SJSA1 (cell line): Measurements from ENCODE around the gene TMEM167B. TPM values are rescaled to one million over a fixed set of nuclear protein-coding genes. Genes with fewer than 3 reads are reported as not detected.

Experiments
- DNase-seq, 2 experiments: peaks; one replicate each; pipeline ENCODE4 v3.0.0-alpha.2; 2015 to 2020; ENCODE audit warnings: low spot score in 2 of 2, low read depth in 1 of 2
- H3K27ac ChIP-seq: fragments of 250-450 bp; sonication (Bioruptor Pico); 2 replicates; pipeline ENCODE4 v1.5.1; 2020; ENCODE audit warnings: mild to moderate bottlenecking, moderate library complexity
- H3K27me3 ChIP-seq: fragments of 250-450 bp; sonication (Bioruptor Pico); replicated peaks from 2 replicates; pipeline ENCODE4 v1.5.1; 2020; ENCODE audit warnings: mild to moderate bottlenecking, moderate library complexity
- H3K36me3 ChIP-seq: fragments of 250-450 bp; sonication (Bioruptor Pico); 2 replicates; pipeline ENCODE4 v1.5.1; 2020; ENCODE audit warnings: mild to moderate bottlenecking
- H3K4me1 ChIP-seq: fragments of 250-450 bp; sonication (Bioruptor Pico); replicated peaks from 2 replicates; pipeline ENCODE4 v1.6.1; 2021; ENCODE audit warnings: mild to moderate bottlenecking
- H3K4me3 ChIP-seq: fragments of 250-450 bp; sonication (Bioruptor Pico); 2 replicates; pipeline ENCODE4 v1.5.1; 2020; ENCODE audit warnings: mild to moderate bottlenecking
- H3K9me3 ChIP-seq: fragments of 250-450 bp; sonication (Bioruptor Pico); replicated peaks from 2 replicates; pipeline ENCODE4 v1.5.1; 2020; ENCODE audit warnings: mild to moderate bottlenecking
- total RNA-seq: library from RNA; depleted of rRNA; stranded (reverse); fragments of >200 nt; shearing (Covaris generic); gene quantifications from 2 replicates; pipeline ENCODE4 v1.2.3, GENCODE V29; 2014

The TMEM167B gene
- total RNA-seq, 1 experiment from 2014 or later, result 36.3 TPM

GRCh38 chr1:109065137-109065536 is 25.4 kb upstream of the TMEM167B start:
- peak in 1 of 2 experiments; percentile 16 for DNase-seq
- H3K4me3 ChIP-seq, result no peak overlapping the region
- H3K27me3 ChIP-seq, result no peaks in the 10 kb centered on the region
- H3K9me3 ChIP-seq, result no peaks in the 10 kb centered on the region
- H3K27ac ChIP-seq, result no peak overlapping the region
- H3K4me1 ChIP-seq, result no peaks in the 10 kb centered on the region
- H3K36me3 ChIP-seq, result peaks cover 75% of the 10 kb centered on the region

GRCh38 chr1:109067883-109068282 is 22.7 kb upstream of the TMEM167B start:
- DNase-seq, result peak in 1 of 2 experiments; percentile 19
- no peaks in the 10 kb centered on the region for H3K9me3 ChIP-seq
- no peak overlapping the region for H3K4me3 ChIP-seq
- no peaks in the 10 kb centered on the region for H3K4me1 ChIP-seq
- no peaks in the 10 kb centered on the region for H3K27me3 ChIP-seq
- no peak overlapping the region for H3K27ac ChIP-seq
- H3K36me3 ChIP-seq, result peaks cover 84% of the 10 kb centered on the region

- no peak overlapping the region for H3K4me3 ChIP-seq
- H3K9me3 ChIP-seq, result no peaks in the 10 kb centered on the region
- H3K27ac ChIP-seq, result no peak overlapping the region
- H3K36me3 ChIP-seq, result peaks cover 86% of the 10 kb centered on the region
- H3K27me3 ChIP-seq, result no peaks in the 10 kb centered on the region
- no peaks in the 10 kb centered on the region for H3K4me1 ChIP-seq
- DNase-seq, result no peak
Measured at GRCh38 chr1:109069294-109069693, 21.3 kb upstream of the TMEM167B start.

GRCh38 chr1:109075531-109076490 is 14.8 kb upstream of the TMEM167B start, which contains the start of gene TAF13:
Gene TAF13 (minus strand): TSS chr1:109076003. CDS start chr1:109075947, 56 bp downstream.
- Histone ChIP-seq H3K27me3 (no peaks in the 10 kb centered on the region), H3K9me3 (no peaks in the 10 kb centered on the region), H3K27ac (peak within 1 kb of the TSS; percentile 93), H3K4me3 (peak within 1 kb of the TSS; percentile 54), H3K4me1 (peaks cover 7% of the 10 kb centered on the region), H3K36me3 (peaks cover 27% of the 10 kb centered on the region)
- DNase-seq, result peak; percentile 94 to 96

GRCh38 chr1:109078317-109078716 is 12.2 kb upstream of the TMEM167B start:
- no peak for DNase-seq

DNA sequence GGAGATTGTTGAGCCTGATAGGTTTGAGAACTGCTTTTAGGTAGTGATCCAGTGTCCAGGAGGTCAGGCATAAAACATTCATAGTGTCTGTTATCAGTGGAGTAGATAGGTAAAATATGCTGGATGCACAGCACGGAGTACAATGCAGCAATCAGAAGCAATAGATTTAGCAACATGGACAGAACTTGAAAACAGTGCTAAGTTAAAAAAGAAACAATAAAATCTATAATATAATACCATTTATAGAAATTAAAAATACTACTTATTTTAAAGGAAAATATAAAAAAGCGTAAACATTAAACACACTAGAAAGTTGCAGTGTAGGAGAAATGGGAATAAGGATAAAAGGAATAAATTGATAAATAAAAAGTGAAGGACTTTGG is 11.3 kb upstream of the TMEM167B start:
- Histone ChIP-seq H3K27ac (no peak overlapping the region), H3K36me3 (peaks cover 3% of the 10 kb centered on the region; the same call in 1 of the 2 replicates), H3K4me1 (peaks cover 7% of the 10 kb centered on the region), H3K9me3 (no peaks in the 10 kb centered on the region; the same call in 1 of the 2 replicates), H3K27me3 (no peaks in the 10 kb centered on the region), H3K4me3 (no peak overlapping the region)
- DNase-seq, result no peak

More at GRCh38 chr1:109078317-109078716, 12.2 kb upstream of the TMEM167B start:
- Histone ChIP-seq H3K4me1 (peaks cover 7% of the 10 kb centered on the region), H3K9me3 (no peaks in the 10 kb centered on the region), H3K36me3 (peaks cover 12% of the 10 kb centered on the region), H3K27me3 (no peaks in the 10 kb centered on the region), H3K27ac (no peak overlapping the region), H3K4me3 (no peak overlapping the region)

GRCh38 chr1:109080441-109081082 is 10.0 kb upstream of the TMEM167B start:
- Histone ChIP-seq H3K4me3 (no peak overlapping the region), H3K27me3 (no peaks in the 10 kb centered on the region), H3K9me3 (no peaks in the 10 kb centered on the region; the same call in 1 of the 2 replicates), H3K27ac (no peak overlapping the region), H3K4me1 (peaks cover 7% of the 10 kb centered on the region), H3K36me3 (no peaks in the 10 kb centered on the region)
- DNase-seq, result no peak

DNA sequence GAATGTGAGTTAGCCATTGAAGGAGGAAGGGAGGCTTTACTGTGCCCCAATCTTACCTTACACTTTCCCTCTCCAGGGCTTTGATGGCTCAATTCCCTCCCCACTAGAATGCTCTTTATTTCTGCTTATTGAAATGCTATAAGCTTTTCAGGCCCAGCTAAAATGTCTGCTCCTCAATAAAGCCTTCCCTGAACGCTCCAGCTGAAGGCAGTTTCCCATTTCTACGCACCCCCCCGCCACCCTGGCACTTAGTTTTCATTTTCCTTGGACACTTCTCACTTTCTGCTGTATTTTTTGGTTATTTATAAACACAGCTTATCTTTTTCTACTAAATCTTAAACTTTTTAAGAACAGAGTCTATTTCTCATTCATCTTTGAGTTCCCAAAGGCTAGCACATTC is 7.1 kb upstream of the TMEM167B start:
- no peak for DNase-seq
- Histone ChIP-seq H3K4me1 (no peaks in the 10 kb centered on the region), H3K4me3 (no peak overlapping the region), H3K36me3 (no peaks in the 10 kb centered on the region), H3K27ac (no peak overlapping the region), H3K9me3 (no peaks in the 10 kb centered on the region; the same call in 1 of the 2 replicates), H3K27me3 (no peaks in the 10 kb centered on the region)

GRCh38 chr1:109083923-109084322 is 6.6 kb upstream of the TMEM167B start:
- H3K27ac ChIP-seq, result no peak overlapping the region
- H3K27me3 ChIP-seq, result no peaks in the 10 kb centered on the region
- H3K4me3 ChIP-seq, result no peak overlapping the region
- DNase-seq, result no peak
- no peaks in the 10 kb centered on the region for H3K4me1 ChIP-seq
- H3K36me3 ChIP-seq, result no peaks in the 10 kb centered on the region
- no peaks in the 10 kb centered on the region; the same call in 1 of the 2 replicates for H3K9me3 ChIP-seq

- no peaks in the 10 kb centered on the region; the same call in 1 of the 2 replicates for H3K36me3 ChIP-seq
- DNase-seq, result no peak
- no peak overlapping the region for H3K4me3 ChIP-seq
- no peak overlapping the region for H3K27ac ChIP-seq
- 0 out of 2 replicates have a peak, but pooled peaks cover 4% of the 10 kb centered on the region for H3K4me1 ChIP-seq
- H3K9me3 ChIP-seq, result no peaks in the 10 kb centered on the region; the same call in 1 of the 2 replicates
- H3K27me3 ChIP-seq, result no peaks in the 10 kb centered on the region
Measured at GRCh38 chr1:109084563-109085517, 5.7 kb upstream of the TMEM167B start.

DNA sequence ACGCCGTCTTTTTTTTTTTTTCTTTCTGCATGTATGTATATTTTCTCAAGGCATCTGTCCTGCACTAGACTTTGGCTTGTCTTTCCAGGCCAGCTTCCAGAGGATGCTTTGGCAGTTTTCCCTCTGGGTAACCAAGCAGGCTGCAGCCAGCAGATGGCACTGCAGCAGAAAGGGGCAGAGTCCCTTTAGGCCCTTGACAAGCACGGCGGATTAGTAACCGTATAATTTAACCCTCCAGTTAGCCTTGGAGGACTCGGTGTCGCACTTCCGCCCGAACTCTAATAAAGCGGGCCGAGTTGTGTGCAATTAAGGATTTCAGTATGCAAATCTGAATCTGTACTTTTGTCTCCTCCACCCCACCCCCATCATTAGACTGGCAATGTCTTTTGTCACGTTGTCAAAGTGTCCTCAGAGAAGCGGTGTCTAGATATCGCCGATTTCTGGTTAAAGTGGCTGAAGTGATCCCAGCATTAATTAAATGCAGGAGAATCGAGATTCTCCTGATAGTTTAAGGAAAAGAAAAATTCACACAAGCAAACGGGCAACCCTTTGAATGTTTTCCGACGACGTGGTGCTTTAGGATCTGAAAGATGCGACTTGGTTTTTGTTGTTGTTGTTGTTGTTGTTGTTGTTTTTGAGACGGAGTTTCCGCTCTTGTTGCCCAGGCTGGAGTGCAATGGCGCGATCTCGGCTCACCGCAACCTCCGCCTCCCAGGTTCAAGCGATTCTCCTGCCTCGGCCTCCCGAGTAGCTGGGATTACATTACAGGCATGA is 1.1 kb upstream of the TMEM167B start:
- peak; percentile 57 to 70 for DNase-seq
- H3K9me3 ChIP-seq, result no peaks in the 10 kb centered on the region
- no peak overlapping the region for H3K4me3 ChIP-seq
- no peaks in the 10 kb centered on the region for H3K27me3 ChIP-seq
- peaks cover 16% of the 10 kb centered on the region for H3K36me3 ChIP-seq
- no peak overlapping the region for H3K27ac ChIP-seq
- H3K4me1 ChIP-seq, result peaks cover 37% of the 10 kb centered on the region

DNA sequence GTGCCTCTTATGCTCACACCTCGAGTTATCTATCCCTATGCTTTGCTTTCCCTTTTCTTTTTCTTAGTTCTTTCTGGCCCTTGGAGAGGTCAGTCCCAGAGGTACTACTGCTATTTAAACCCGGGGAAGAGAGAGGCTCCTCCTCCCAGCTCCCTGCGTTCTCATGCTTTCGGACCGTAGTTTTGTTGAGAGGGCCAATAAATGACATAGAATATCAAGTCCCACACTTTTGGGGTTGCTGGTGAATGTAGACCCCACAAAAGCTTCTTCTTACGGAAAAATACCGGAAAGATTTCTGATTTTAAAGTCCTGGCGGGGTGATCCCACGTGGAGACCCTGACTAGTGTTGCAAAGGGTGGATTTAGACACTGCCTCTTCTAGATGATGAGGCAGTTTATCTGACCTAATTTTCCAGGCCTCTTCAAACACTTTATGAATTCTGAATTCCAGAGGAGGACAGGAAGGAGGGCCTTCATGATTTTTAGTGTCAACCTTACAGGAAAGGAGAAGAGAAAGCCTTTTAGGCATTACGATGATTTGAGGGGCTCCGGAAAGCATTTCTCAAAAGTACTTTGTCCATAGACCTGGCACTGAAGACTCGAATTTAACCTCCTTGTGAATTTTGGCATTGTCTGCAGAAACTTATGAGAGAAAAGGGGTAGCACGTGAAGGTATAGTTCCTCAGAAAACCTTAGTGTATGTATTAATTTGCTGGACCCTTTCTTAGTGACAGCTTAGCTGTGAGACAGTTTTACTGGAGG is 694 bp downstream of the TMEM167B start:
- Histone ChIP-seq H3K36me3 (peaks cover 35% of the 10 kb centered on the region), H3K9me3 (no peaks in the 10 kb centered on the region), H3K27ac (peak overlapping the region; percentile 95), H3K4me3 (peak overlapping the region; percentile 81), H3K27me3 (no peaks in the 10 kb centered on the region), H3K4me1 (peaks cover 49% of the 10 kb centered on the region)
- peak in 1 of 2 experiments; percentile 81 for DNase-seq
